CD14-positive monocyte (primary cell): ENCODE results near the gene DYNC1LI1. TPM values are rescaled to one million over a fixed set of nuclear protein-coding genes. Genes with fewer than 3 reads are reported as not detected.

Source experiments
- DNase-seq, 3 donors: peaks; one replicate each; pipeline ENCODE4 v3.0.0-alpha.2; 2011 to 2022
- H2AFZ ChIP-seq: 2 replicates; pipeline ENCODE4 v1.6.0; 2012; ENCODE audit warnings: mild to moderate bottlenecking, low read depth, low read length, inconsistent platforms; ENCODE audit not compliant: insufficient read depth, poor library complexity, severe bottlenecking
- H3K27ac ChIP-seq, 2 donors: 1 replicate in 1 of 2; 2 replicates in 1 of 2; pipeline ENCODE4 v1.5.1; 2012 to 2013; ENCODE audit warnings: low read length in 2 of 2, control low read depth in 1 of 2, inconsistent platforms in 1 of 2, low read depth in 1 of 2, mild to moderate bottlenecking in 1 of 2
- H3K27me3 ChIP-seq, 2 donors: one replicate each; pipeline versions ENCODE4 v1.6.0 to v1.6.1; 2011 to 2013; ENCODE audit warnings: low read length in 2 of 2; ENCODE audit not compliant: control insufficient read depth in 2 of 2, insufficient read depth in 2 of 2
- H3K36me3 ChIP-seq, 2 donors: replicated peaks in 1 of 2; 1 replicate in 1 of 2; 2 replicates in 1 of 2; pipeline versions ENCODE4 v1.5.1 to v1.6.1; 2012 to 2013; ENCODE audit warnings: low read length in 2 of 2, control low read depth in 1 of 2, inconsistent platforms in 1 of 2, mild to moderate bottlenecking in 1 of 2; ENCODE audit not compliant: insufficient read depth in 2 of 2, control insufficient read depth in 1 of 2
- H3K4me1 ChIP-seq, 2 donors: 1 replicate in 1 of 2; 2 replicates in 1 of 2; pipeline versions ENCODE4 v1.5.1 to v1.6.1; 2012 to 2013; ENCODE audit warnings: low read length in 2 of 2, control low read depth in 1 of 2, inconsistent platforms in 1 of 2, mild to moderate bottlenecking in 1 of 2, moderate library complexity in 1 of 2; ENCODE audit not compliant: insufficient read depth in 2 of 2, control insufficient read depth in 1 of 2
- H3K4me2 ChIP-seq: replicated peaks from 2 replicates; pipeline ENCODE3; 2012; ENCODE audit warnings: low read length, moderate library complexity, mild to moderate bottlenecking; ENCODE audit not compliant: poor library complexity, severe bottlenecking; ENCODE audit errors: extremely low read depth
- H3K4me3 ChIP-seq, 3 experiments: fragments of 200-600 bp in 1 of 3; sonication (generic) in 1 of 3; replicated peaks in 1 of 3; 1 replicate in 2 of 3; 2 replicates in 1 of 3; pipeline ENCODE4 v1.5.1; 2011 to 2013; ENCODE audit warnings: low read length in 3 of 3, mild to moderate bottlenecking in 3 of 3, control low read depth in 2 of 3, low read depth in 2 of 3, inconsistent platforms in 1 of 3, moderate library complexity in 1 of 3
- H3K79me2 ChIP-seq: 2 replicates; pipeline ENCODE4 v1.6.0; 2012; ENCODE audit warnings: mild to moderate bottlenecking, control low read depth, inconsistent platforms, low read length, moderate library complexity; ENCODE audit not compliant: insufficient read depth
- H3K9ac ChIP-seq: 2 replicates; pipeline ENCODE4 v1.6.0; 2017; ENCODE audit warnings: low read length, mild to moderate bottlenecking; ENCODE audit not compliant: insufficient read depth, poor library complexity, severe bottlenecking
- H3K9me3 ChIP-seq, 2 donors: replicated peaks in 1 of 2; 1 replicate in 1 of 2; 2 replicates in 1 of 2; pipeline versions ENCODE4 v1.5.1 to v1.6.1; 2012 to 2013; ENCODE audit warnings: low read length in 2 of 2, control low read depth in 1 of 2; ENCODE audit not compliant: control insufficient read depth in 1 of 2, insufficient read depth in 1 of 2
- H4K20me1 ChIP-seq: 2 replicates; pipeline ENCODE4 v1.6.0; 2012; ENCODE audit warnings: mild to moderate bottlenecking, low read length, control low read depth, moderate library complexity; ENCODE audit not compliant: insufficient read depth
- H3K27ac Mint-ChIP-seq, 7 donors: one replicate each; pipeline ENCODE4 v1.8.0; 2020; ENCODE audit warnings: mild to moderate bottlenecking in 7 of 7, mixed read lengths in 7 of 7, moderate library complexity in 6 of 7, inconsistent platforms in 2 of 7
- H3K27me3 Mint-ChIP-seq, 3 donors: one replicate each; pipeline ENCODE4 v1.8.0; 2021 to 2022; ENCODE audit warnings: low read depth in 3 of 3, mild to moderate bottlenecking in 3 of 3, mixed read lengths in 3 of 3, moderate library complexity in 3 of 3, inconsistent platforms in 1 of 3
- H3K36me3 Mint-ChIP-seq, 2 donors: one replicate each; pipeline ENCODE4 v1.8.0; 2020; ENCODE audit warnings: mixed read lengths in 2 of 2, inconsistent platforms in 1 of 2, mild to moderate bottlenecking in 1 of 2
- H3K4me1 Mint-ChIP-seq: one replicate; pipeline ENCODE4 v1.8.0; 2020; ENCODE audit warnings: mild to moderate bottlenecking, mixed read lengths
- H3K4me3 Mint-ChIP-seq, 2 donors: one replicate each; pipeline ENCODE4 v1.8.0; 2020; ENCODE audit warnings: mild to moderate bottlenecking in 2 of 2, mixed read lengths in 2 of 2, moderate library complexity in 1 of 2
- H3K9me3 Mint-ChIP-seq, 7 donors: one replicate each; pipeline ENCODE4 v1.8.0; 2020 to 2022; ENCODE audit warnings: mixed read lengths in 7 of 7, mild to moderate bottlenecking in 6 of 7, moderate library complexity in 6 of 7, inconsistent platforms in 2 of 7
- WGBS: methylation state at CpG from one replicate; pipeline ENCODE4 v1.1.5; 2013; ENCODE audit warnings: missing lambda C conversion rate; ENCODE audit not compliant: insufficient coverage; 5-methylcytosine and 5-hydroxymethylcytosine counted together
- intact Hi-C, 2 donors: fragments of 100-400 bp; cut with micrococcal nuclease; formaldehyde crosslinking; loops; one replicate each; pipeline versions ENCODE4 v1.15.0 to v1.15.1; 2023
- polyA plus RNA-seq, 3 donors: library from polyadenylated mRNA; depleted of rRNA in 1 of 3; unstranded in 2 of 3; stranded (reverse) in 1 of 3; fragments of 300-500 nt in 2 of 3; fragments of >200 nt in 1 of 3; fragmentation: Illumina TruSeq in 2 of 3; gene quantifications; 1 replicate in 2 of 3; 2 replicates in 1 of 3; pipeline ENCODE4 v1.2.3, GENCODE V29; 2012 to 2021
- TF ChIP-seq, protein P1 (sequence below): fragments of 200-600 bp; IDR thresholded peaks from one replicate; pipeline ENCODE4 v1.8.0; 2022; ENCODE audit warnings: antibody characterized with exemption, mild to moderate bottlenecking

The DYNC1LI1 gene
- polyA plus RNA-seq, 3 donors = 23.5 to 50.1 (median 46.8) TPM

GRCh38 chr3:32613183-32613582 lies 42.5 kb upstream of the DYNC1LI1 start:
- intact Hi-C loops = no loop called here
- Histone ChIP-seq H3K9ac (no peak overlapping the region), H3K79me2 (no peaks in the 10 kb centered on the region), H3K36me3 (no peaks in the 10 kb centered on the region), H3K27me3 (no peaks in the 10 kb centered on the region), H2AFZ (no peak overlapping the region), H3K4me3 (no peak overlapping the region), H3K4me2 (no peak overlapping the region), H4K20me1 (no peaks in the 10 kb centered on the region), H3K9me3 (no peaks in the 10 kb centered on the region), H3K27ac (no peak overlapping the region), H3K4me1 (no peaks in the 10 kb centered on the region)
- DNase-seq = no peak
- no peaks in the 10 kb centered on the region for H3K4me1 Mint-ChIP-seq
- TF ChIP-seq, protein P1, sequence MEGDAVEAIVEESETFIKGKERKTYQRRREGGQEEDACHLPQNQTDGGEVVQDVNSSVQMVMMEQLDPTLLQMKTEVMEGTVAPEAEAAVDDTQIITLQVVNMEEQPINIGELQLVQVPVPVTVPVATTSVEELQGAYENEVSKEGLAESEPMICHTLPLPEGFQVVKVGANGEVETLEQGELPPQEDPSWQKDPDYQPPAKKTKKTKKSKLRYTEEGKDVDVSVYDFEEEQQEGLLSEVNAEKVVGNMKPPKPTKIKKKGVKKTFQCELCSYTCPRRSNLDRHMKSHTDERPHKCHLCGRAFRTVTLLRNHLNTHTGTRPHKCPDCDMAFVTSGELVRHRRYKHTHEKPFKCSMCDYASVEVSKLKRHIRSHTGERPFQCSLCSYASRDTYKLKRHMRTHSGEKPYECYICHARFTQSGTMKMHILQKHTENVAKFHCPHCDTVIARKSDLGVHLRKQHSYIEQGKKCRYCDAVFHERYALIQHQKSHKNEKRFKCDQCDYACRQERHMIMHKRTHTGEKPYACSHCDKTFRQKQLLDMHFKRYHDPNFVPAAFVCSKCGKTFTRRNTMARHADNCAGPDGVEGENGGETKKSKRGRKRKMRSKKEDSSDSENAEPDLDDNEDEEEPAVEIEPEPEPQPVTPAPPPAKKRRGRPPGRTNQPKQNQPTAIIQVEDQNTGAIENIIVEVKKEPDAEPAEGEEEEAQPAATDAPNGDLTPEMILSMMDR = no peak
- no peaks in the 10 kb centered on the region for H3K36me3 Mint-ChIP-seq
- WGBS = 93% methylated on average over 3 of the region's 4 CpGs
- H3K9me3 Mint-ChIP-seq = peaks cover 0 to under 1% (median 0%) of the 10 kb centered on the region in 7 donors
- peaks cover 1 to 6% (median 1%) of the 10 kb centered on the region in 3 donors for H3K27me3 Mint-ChIP-seq
- no peak overlapping the region for H3K4me3 Mint-ChIP-seq
- H3K27ac Mint-ChIP-seq = no peak overlapping the region

GRCh38 chr3:32612547-32612946 lies 41.9 kb upstream of the DYNC1LI1 start:
- H3K9ac ChIP-seq = no peak overlapping the region
- TF ChIP-seq, protein P1 = no peak
- no CpG with 5 or more reads among the region's 1 CpG for WGBS
- no peak overlapping the region for H3K4me2 ChIP-seq
- Mint-ChIP-seq H3K4me3 (no peak overlapping the region), H3K4me1 (no peaks in the 10 kb centered on the region), H3K27ac (no peak overlapping the region), H3K36me3 (no peaks in the 10 kb centered on the region), H3K27me3 (peaks cover 1 to 5% (median 1%) of the 10 kb centered on the region in 3 donors), H3K9me3 (peaks cover 0 to 2% (median 0%) of the 10 kb centered on the region in 7 donors)
- no peaks in the 10 kb centered on the region for H4K20me1 ChIP-seq
- no peak overlapping the region for H3K27ac ChIP-seq
- no peak overlapping the region for H3K4me3 ChIP-seq
- no peak for DNase-seq
- no peaks in the 10 kb centered on the region for H3K4me1 ChIP-seq
- H3K79me2 ChIP-seq = no peaks in the 10 kb centered on the region
- no peak overlapping the region for H2AFZ ChIP-seq
- H3K27me3 ChIP-seq = no peaks in the 10 kb centered on the region
- intact Hi-C loops = no loop called here
- no peaks in the 10 kb centered on the region for H3K9me3 ChIP-seq
- no peaks in the 10 kb centered on the region for H3K36me3 ChIP-seq
